RWPE1 (cell line): Measurements from ENCODE around the gene SLC44A1.

Experiments
- CTCF ChIA-PET: fragments of 350-600 bp; sonication (Branson Sonifier 250); formaldehyde crosslinking; extraction: SDS; loops from one replicate; lab custom pipeline; 2021; lab: Yijun Ruan, JAX
- POLR2A ChIA-PET: fragments of 400-600 bp; formaldehyde crosslinking; extraction: SDS; loops from one replicate; lab custom pipeline; 2020; ENCODE audit warnings: antibody characterized with exemption; ENCODE audit not compliant: low non-redundant PET; lab: Yijun Ruan, JAX
- DNase-seq: peaks from one replicate; pipeline ENCODE4 v3.0.0; 2012; ENCODE audit warnings: low spot score
- H3K27ac ChIP-seq: fragments of 450-650 bp; 2 replicates; pipeline ENCODE4 v1.5.1; 2017
- CTCF ChIP-seq: fragments of 450-650 bp; conservative IDR thresholded peaks from 2 replicates; pipeline ENCODE4 v1.5.1; 2017; ENCODE audit warnings: low read depth, mild to moderate bottlenecking

SLC44A1 gene

GRCh38 chr9:105296445-105296844 is 52.0 kb downstream of the SLC44A1 start:
- H3K27ac ChIP-seq: no peak overlapping the region
- no peak for DNase-seq
- ChIA-PET POLR2A (no interaction called here), CTCF (no interaction called here)
- TF ChIP-seq CTCF: no peak

GRCh38 chr9:105296877-105297287 is 52.4 kb downstream of the SLC44A1 start:
- no peak overlapping the region for H3K27ac ChIP-seq
- no peak for TF ChIP-seq CTCF
- CTCF ChIA-PET: interaction anchor here (0.6 kb wide), 1 partner anchor 394 kb away, joined by 3 read pairs; no protein-coding TSS in a partner anchor
- POLR2A ChIA-PET: no interaction called here
- peak; percentile 82 for DNase-seq

- TF ChIP-seq CTCF: no peak
- ChIA-PET POLR2A (no interaction called here), CTCF (interaction anchor here (0.6 kb wide), 1 partner anchor 393 kb away, joined by 3 read pairs; no protein-coding TSS in a partner anchor)
- no peak for DNase-seq
- H3K27ac ChIP-seq: no peak overlapping the region
Observed at GRCh38 chr9:105297442-105298075, 53.1 kb downstream of the SLC44A1 start.

- POLR2A ChIA-PET: no interaction called here
- CTCF ChIA-PET: interaction anchor here (0.6 kb wide), 2 partner anchors 21 to 57 kb away, joined by 3 to 5 read pairs; no protein-coding TSS in a partner anchor
- no peak for TF ChIP-seq CTCF
- H3K27ac ChIP-seq: no peak overlapping the region
- DNase-seq: peak; percentile 66
Observed at GRCh38 chr9:105299190-105299854, 54.9 kb downstream of the SLC44A1 start.

- TF ChIP-seq CTCF: no peak
- H3K27ac ChIP-seq: no peak overlapping the region
- ChIA-PET CTCF (interaction anchor here (0.6 kb wide), 1 partner anchor 38 kb away, joined by 3 read pairs; no protein-coding TSS in a partner anchor), POLR2A (no interaction called here)
- no peak for DNase-seq
Observed at GRCh38 chr9:105302728-105303127, 58.3 kb downstream of the SLC44A1 start.

- DNase-seq: no peak
- no peak overlapping the region for H3K27ac ChIP-seq
- ChIA-PET CTCF (interaction anchor here (0.7 kb wide), 1 partner anchor 687 kb away, joined by 3 read pairs; no protein-coding TSS in a partner anchor), POLR2A (no interaction called here)
- TF ChIP-seq CTCF: no peak
Observed at GRCh38 chr9:105305856-105306255, 61.4 kb downstream of the SLC44A1 start.
